HepG2 (cell line): ENCODE data around the gene MADD. TPM values are rescaled to one million over a fixed set of nuclear protein-coding genes. Genes with fewer than 3 reads are reported as not detected.

Experiments
- ATAC-seq: fragments of 200-7000 bp; cut with Tn5 transposase; 3 replicates; pipeline ENCODE4 v1.9.1; 2020; ENCODE audit warnings: mild to moderate bottlenecking, moderate library complexity
- BruUV-seq: library from RNA; stranded (reverse); fragments of 400-500 nt; replicated peaks from 2 replicates; lab custom pipeline; 2021; lab: Mats Ljungman, UMichigan
- CTCF ChIA-PET: fragments of 300-600 bp; formaldehyde crosslinking; extraction: SDS; loops from one replicate; lab custom pipeline; 2021; ENCODE audit warnings: low total read pairs, inconsistent platforms, low intra/inter-chr PET ratio; lab: Yijun Ruan, JAX
- POLR2A ChIA-PET: fragments of 350-600 bp; sonication (Branson Sonifier 250); formaldehyde crosslinking; loops from one replicate; lab custom pipeline; 2020; ENCODE audit warnings: antibody characterized with exemption, inconsistent platforms; lab: Yijun Ruan, JAX
- DNase-seq: peaks from one replicate; pipeline ENCODE4 v3.0.0-alpha.2; 2015; ENCODE audit warnings: low spot score
- FAIRE-seq: peaks from 3 replicates; lab custom pipeline; 2011; peaks lifted over from hg19 to GRCh38; lab: Jason Lieb, UNC
- H2AFZ ChIP-seq: one replicate; pipeline ENCODE4 v1.6.1; 2011; ENCODE audit warnings: low read length, inconsistent platforms
- H3K27ac ChIP-seq: fragments of 300-600 bp; 3 replicates; pipeline ENCODE4 v1.8.0; 2011; ENCODE audit warnings: mixed run types, mild to moderate bottlenecking, mixed read lengths, low read length, inconsistent platforms; ENCODE audit not compliant: insufficient read depth; ENCODE audit errors: extremely low read length
- H3K27me3 ChIP-seq, 2 experiments: fragments of 200-600 bp in 1 of 2; 2 replicates in 1 of 2; 3 replicates in 1 of 2; pipeline versions ENCODE4 v1.6.0 to v1.8.0; 2011; ENCODE audit warnings: low read length in 2 of 2, mild to moderate bottlenecking in 2 of 2, moderate library complexity in 2 of 2, inconsistent platforms in 1 of 2; ENCODE audit not compliant: insufficient read depth in 2 of 2, control insufficient read depth in 1 of 2
- H3K36me3 ChIP-seq, 2 experiments: fragments of 200-600 bp in 1 of 2; replicated peaks in 1 of 2; 2 replicates in 1 of 2; 3 replicates in 1 of 2; pipeline versions ENCODE4 v1.5.1 to v1.8.0; 2011; ENCODE audit warnings: low read length in 2 of 2, inconsistent platforms in 1 of 2; ENCODE audit not compliant: insufficient read depth in 2 of 2, control insufficient read depth in 1 of 2
- H3K4me1 ChIP-seq: 2 replicates; pipeline ENCODE4 v1.5.1; 2012; ENCODE audit warnings: low read length, inconsistent platforms; ENCODE audit not compliant: insufficient read depth
- H3K4me2 ChIP-seq: 2 replicates; pipeline ENCODE4 v1.6.0; 2011; ENCODE audit warnings: low read depth, low read length, inconsistent platforms
- H3K4me3 ChIP-seq, 3 experiments: fragments of 200-600 bp in 1 of 3; sonication (generic), shearing (Covaris generic) in 1 of 3; replicated peaks in 1 of 3; 2 replicates each; pipeline ENCODE4 v1.5.1; 2011 to 2016; ENCODE audit warnings: low read length in 3 of 3, inconsistent platforms in 2 of 3, low read depth in 2 of 3, mild to moderate bottlenecking in 2 of 3, control low read depth in 1 of 3, mixed read lengths in 1 of 3; ENCODE audit not compliant: insufficient read depth in 1 of 3
- H3K79me2 ChIP-seq: one replicate; pipeline ENCODE4 v1.6.1; 2011; ENCODE audit warnings: low read length, inconsistent platforms; ENCODE audit not compliant: insufficient read depth
- H3K9ac ChIP-seq: 2 replicates; pipeline ENCODE4 v1.6.0; 2011; ENCODE audit warnings: mild to moderate bottlenecking, low read depth, low read length, inconsistent platforms; ENCODE audit not compliant: insufficient read depth
- H3K9me3 ChIP-seq: 2 replicates; pipeline ENCODE4 v1.5.1; 2012; ENCODE audit warnings: mild to moderate bottlenecking, low read length
- H4K20me1 ChIP-seq: 2 replicates; pipeline ENCODE4 v1.6.0; 2011; ENCODE audit warnings: inconsistent platforms, mild to moderate bottlenecking, low read length, moderate library complexity; ENCODE audit not compliant: insufficient read depth
- ARID2 ChIP-seq: sonication (generic); formaldehyde crosslinking; IDR thresholded peaks from 2 replicates; pipeline ENCODE4 v1.8.1; 2022; ENCODE audit warnings: mild to moderate bottlenecking, missing genetic modification reagents, borderline replicate concordance
- CEBPB ChIP-seq: IDR thresholded peaks from 2 replicates; pipeline ENCODE4 v1.6.1; 2011; ENCODE audit warnings: low read depth, low read length, improper control_type of control experiment, borderline replicate concordance
- EEA1 ChIP-seq: sonication (generic); formaldehyde crosslinking; IDR thresholded peaks from 2 replicates; pipeline ENCODE4 v1.5.1; 2020; ENCODE audit warnings: mild to moderate bottlenecking, missing genetic modification reagents, borderline replicate concordance
- NR2F1 ChIP-seq, 2 experiments: fragments of 450-650 bp in 1 of 2; formaldehyde crosslinking in 1 of 2; IDR thresholded peaks; 2 replicates each; pipeline versions ENCODE4 v1.5.0 to v1.6.1; 2016 to 2020; ENCODE audit warnings: mild to moderate bottlenecking in 1 of 2, missing compliant biosample characterization in 1 of 2, missing genetic modification reagents in 1 of 2, moderate library complexity in 1 of 2
- SMARCC2 ChIP-seq: fragments of 450-650 bp; IDR thresholded peaks from 2 replicates; pipeline ENCODE4 v1.6.1; 2017; ENCODE audit warnings: antibody characterized with exemption, mild to moderate bottlenecking
- ZBTB25 ChIP-seq: IDR thresholded peaks from 2 replicates; pipeline ENCODE4 v1.6.1; 2018; ENCODE audit warnings: missing genetic modification reagents
- ZBTB26 ChIP-seq: IDR thresholded peaks from 2 replicates; pipeline ENCODE4 v1.6.1; 2016; ENCODE audit warnings: missing compliant biosample characterization, missing genetic modification reagents, borderline replicate concordance
- ZNF512B ChIP-seq: sonication (generic); formaldehyde crosslinking; IDR thresholded peaks from 2 replicates; pipeline ENCODE4 v1.5.1; 2020; ENCODE audit warnings: missing genetic modification reagents, mild to moderate bottlenecking, borderline replicate concordance
- ZNF556 ChIP-seq: sonication (generic); formaldehyde crosslinking; IDR thresholded peaks from 2 replicates; pipeline ENCODE4 v1.4.0; 2020; ENCODE audit warnings: mild to moderate bottlenecking, missing genetic modification reagents, borderline replicate concordance
- ZNF644 ChIP-seq: IDR thresholded peaks from 2 replicates; pipeline ENCODE4 v1.6.1; 2016; ENCODE audit warnings: low read depth
- ZNF766 ChIP-seq: sonication (generic); formaldehyde crosslinking; IDR thresholded peaks from 2 replicates; pipeline ENCODE4 v1.5.0; 2020; ENCODE audit warnings: missing genetic modification reagents, borderline replicate concordance
- ZNF777 ChIP-seq: sonication (generic); formaldehyde crosslinking; IDR thresholded peaks from 2 replicates; pipeline ENCODE4 v1.4.0; 2020; ENCODE audit warnings: missing genetic modification reagents
- ZSCAN22 ChIP-seq: sonication (generic); formaldehyde crosslinking; IDR thresholded peaks from 2 replicates; pipeline ENCODE4 v1.4.0; 2020; ENCODE audit warnings: mild to moderate bottlenecking, missing genetic modification reagents
- WGBS: methylation state at CpG from one replicate; pipeline ENCODE4 v1.1.6; 2017; ENCODE audit warnings: low lambda C conversion rate; 5-methylcytosine and 5-hydroxymethylcytosine counted together
- in situ Hi-C: cut with HindIII; loops from 2 replicates; pipeline ENCODE4 v1.10.0; 2017; ENCODE audit warnings: low pct_unique_long_range_greater_than_20kb; ENCODE audit not compliant: extremely low pct_ligation_motif_present
- intact Hi-C: fragments of 100-400 bp; cut with micrococcal nuclease; formaldehyde crosslinking; loops from one replicate; pipeline ENCODE4 v1.10.0; 2022; ENCODE audit not compliant: unreplicated experiment
- polyA plus RNA-seq, 8 experiments: library from polyadenylated mRNA; depleted of rRNA in 3 of 8; stranded (reverse) in 7 of 8; unstranded in 1 of 8; fragments of >200 nt; fragmentation: Illumina TruSeq in 4 of 8; extraction: Trizol in 4 of 8; gene quantifications; 2 replicates each; pipeline versions ENCODE4 v1.2.1 to v1.2.3, GENCODE V29; 2011 to 2016; ENCODE audit warnings: low read depth in 4 of 8, missing spikeins in 1 of 8, mixed read lengths in 1 of 8; ENCODE audit not compliant: insufficient read depth in 1 of 8
- total RNA-seq, 5 experiments: library from RNA; depleted of rRNA; stranded (reverse); fragments of >200 nt; fragmentation: Illumina TruSeq; extraction: Trizol; gene quantifications; 2 replicates each; pipeline ENCODE4 v1.2.3, GENCODE V29; 2016; ENCODE audit warnings: low read depth in 1 of 5

MADD gene
- total and polyA plus RNA-seq, 2 of the 13 experiments (the other 11 are each of a cell fraction or from before 2014, with no cell fraction given), result 18.0 to 29.2 TPM

- CTCF ChIA-PET, result no interaction called here
- BruUV-seq, result no TSS peak
- no peak for TF ChIP-seq ZNF644 (CRISPR knock-in tag)
- no peak for TF ChIP-seq NR2F1 (CRISPR knock-in tag; IDR thresholded peaks at IDR 0.05)
- TF ChIP-seq CEBPB, result no peak
- TF ChIP-seq EEA1 (CRISPR knock-in tag), result no peak
- TF ChIP-seq ZNF777, result no peak
- no peak for TF ChIP-seq ZNF766
- H3K4me3 ChIP-seq, result no peak overlapping the region
- H2AFZ ChIP-seq, result no peak overlapping the region
- ATAC-seq (no peak), DNase-seq (no peak), FAIRE-seq (no peak)
- H3K4me1 ChIP-seq, result peaks cover 9% of the 10 kb centered on the region
- H4K20me1 ChIP-seq, result no peaks in the 10 kb centered on the region
- 98% methylated on average over 13 of the region's 13 CpGs for WGBS
- H3K27ac ChIP-seq, result no peak overlapping the region
- peaks cover 46 to 79% of the 10 kb centered on the region in 2 experiments for H3K36me3 ChIP-seq
- no peaks in the 10 kb centered on the region for H3K79me2 ChIP-seq
- no peaks in the 10 kb centered on the region for H3K9me3 ChIP-seq
- in situ Hi-C loops (no loop called here), intact Hi-C loops (no loop called here)
- no peaks in the 10 kb centered on the region for H3K27me3 ChIP-seq
- H3K9ac ChIP-seq, result no peak overlapping the region
- POLR2A ChIA-PET, result no interaction called here
- no peak overlapping the region for H3K4me2 ChIP-seq
Measured at GRCh38 chr11:47285969-47286770, 16.2 kb downstream of the MADD start.

GRCh38 chr11:47288066-47288465, 18.1 kb downstream of the MADD start:
- in situ Hi-C loops, result no loop called here
- CTCF ChIA-PET, result no interaction called here
- 97% methylated on average over 5 of the region's 5 CpGs for WGBS
- Histone ChIP-seq H3K4me2 (no peak overlapping the region), H3K9me3 (no peaks in the 10 kb centered on the region), H3K27ac (no peak overlapping the region), H3K27me3 (no peaks in the 10 kb centered on the region), H3K9ac (no peak overlapping the region), H4K20me1 (no peaks in the 10 kb centered on the region), H3K4me3 (no peak overlapping the region), H3K4me1 (no peaks in the 10 kb centered on the region), H3K36me3 (peaks cover 50 to 83% of the 10 kb centered on the region in 2 experiments), H2AFZ (no peak overlapping the region), H3K79me2 (no peaks in the 10 kb centered on the region)
- no peak for TF ChIP-seq ZSCAN22 (CRISPR knock-in tag)
- no peak for TF ChIP-seq SMARCC2
- TF ChIP-seq ZBTB26, result no peak
- no peak for TF ChIP-seq ZNF556 (CRISPR knock-in tag)
- TF ChIP-seq ZBTB25 (CRISPR knock-in tag), result no peak
- TF ChIP-seq ZNF512B, result no peak
- TF ChIP-seq ARID2 (CRISPR knock-in tag), result no peak
- no TSS peak for BruUV-seq
- no peak for FAIRE-seq
- no peak for DNase-seq
- no peak for ATAC-seq
- POLR2A ChIA-PET, result no interaction called here
- intact Hi-C loops, result no loop called here
